GM23338 (cell line): ENCODE data around the gene FBXL20. TPM values are rescaled to one million over a fixed set of nuclear protein-coding genes. Genes with fewer than 3 reads are reported as not detected.

Source experiments
- ATAC-seq: fragments of 200-7000 bp; cut with Tn5 transposase; 3 replicates; pipeline ENCODE4 v1.9.1; 2020
- DNase-seq: peaks from one replicate; pipeline ENCODE4 v3.0.0-alpha.2; 2015; ENCODE audit warnings: low spot score
- H2AFZ ChIP-seq: fragments of 200-600 bp; sonication (generic); 2 replicates; pipeline ENCODE4 v1.8.0; 2016; ENCODE audit warnings: antibody characterized with exemption, mild to moderate bottlenecking, moderate library complexity
- H3F3A ChIP-seq: fragments of 200-600 bp; sonication (generic); replicated peaks from 2 replicates; pipeline ENCODE4 v1.8.0; 2017; ENCODE audit warnings: antibody characterized with exemption, mixed run types, low read depth
- H3K27ac ChIP-seq: fragments of 200-600 bp; sonication (generic); 2 replicates; pipeline ENCODE4 v1.6.1; 2016; ENCODE audit warnings: low read depth
- H3K27me3 ChIP-seq: fragments of 200-600 bp; sonication (generic); 2 replicates; pipeline ENCODE4 v1.8.0; 2016; ENCODE audit warnings: mild to moderate bottlenecking, mixed run types, moderate library complexity; ENCODE audit not compliant: insufficient read depth
- H3K36me3 ChIP-seq: fragments of 200-600 bp; sonication (generic); 2 replicates; pipeline ENCODE4 v1.8.0; 2016; ENCODE audit warnings: mild to moderate bottlenecking; ENCODE audit not compliant: insufficient read depth
- H3K4me1 ChIP-seq: fragments of 200-600 bp; sonication (generic); 2 replicates; pipeline ENCODE4 v1.8.0; 2016; ENCODE audit warnings: mild to moderate bottlenecking, moderate library complexity; ENCODE audit not compliant: insufficient read depth
- H3K4me2 ChIP-seq: fragments of 200-600 bp; sonication (generic); 2 replicates; pipeline ENCODE4 v1.7.1; 2017; ENCODE audit warnings: mixed run types
- H3K4me3 ChIP-seq: fragments of 200-600 bp; sonication (generic); 2 replicates; pipeline ENCODE4 v1.6.1; 2016; ENCODE audit warnings: mixed run types
- H3K79me2 ChIP-seq: fragments of 200-600 bp; sonication (generic); replicated peaks from 2 replicates; pipeline ENCODE4 v1.8.0; 2017; ENCODE audit warnings: mild to moderate bottlenecking; ENCODE audit not compliant: insufficient read depth
- H3K9me2 ChIP-seq: fragments of 200-600 bp; sonication (generic); 2 replicates; pipeline ENCODE4 v1.8.0; 2017; ENCODE audit not compliant: insufficient read depth
- H4K20me1 ChIP-seq: fragments of 200-600 bp; sonication (generic); replicated peaks from 2 replicates; pipeline ENCODE4 v1.8.0; 2017; ENCODE audit warnings: mild to moderate bottlenecking; ENCODE audit not compliant: insufficient read depth
- H3K27ac Mint-ChIP-seq: 2 replicates; pipeline ENCODE4 v1.8.0; 2020; ENCODE audit warnings: inconsistent platforms, mild to moderate bottlenecking, moderate library complexity, mixed read lengths
- H3K27me3 Mint-ChIP-seq: 3 replicates; pipeline ENCODE4 v1.8.0; 2022; ENCODE audit warnings: low read depth, mild to moderate bottlenecking, moderate library complexity, mixed read lengths, inconsistent platforms; ENCODE audit not compliant: insufficient read depth, poor library complexity
- H3K36me3 Mint-ChIP-seq: 3 replicates; pipeline ENCODE4 v1.8.0; 2021; ENCODE audit warnings: low read depth, mild to moderate bottlenecking, inconsistent platforms, moderate library complexity, mixed read lengths
- H3K4me1 Mint-ChIP-seq: 3 replicates; pipeline ENCODE4 v1.8.0; 2020; ENCODE audit warnings: mild to moderate bottlenecking, inconsistent platforms, mixed read lengths
- H3K4me3 Mint-ChIP-seq: 3 replicates; pipeline ENCODE4 v1.8.0; 2021; ENCODE audit warnings: moderate library complexity, mild to moderate bottlenecking, inconsistent platforms, mixed read lengths
- H3K9me3 Mint-ChIP-seq: 3 replicates; pipeline ENCODE4 v1.8.0; 2020; ENCODE audit warnings: moderate library complexity, mild to moderate bottlenecking, inconsistent platforms, mixed read lengths
- CREB1 ChIP-seq: fragments of 250-450 bp; sonication (Bioruptor Pico); IDR thresholded peaks from 2 replicates; pipeline ENCODE4 v1.5.0; 2020; ENCODE audit warnings: low read depth, mild to moderate bottlenecking, moderate library complexity
- EZH2 ChIP-seq: fragments of 200-600 bp; sonication (generic); IDR thresholded peaks from one replicate; pipeline ENCODE4 v1.8.0; 2017; ENCODE audit warnings: antibody characterized with exemption, mild to moderate bottlenecking, low read depth; ENCODE audit not compliant: unreplicated experiment
- EZH2phosphoT487 ChIP-seq: fragments of 200-600 bp; sonication (generic); IDR thresholded peaks from one replicate; pipeline ENCODE4 v1.8.1; 2018; ENCODE audit warnings: antibody characterized with exemption; ENCODE audit not compliant: unreplicated experiment
- POLR2AphosphoS5 ChIP-seq: IDR thresholded peaks from 2 replicates; pipeline ENCODE4 v1.6.1; 2016; ENCODE audit warnings: antibody characterized with exemption, low read depth
- STAT1 ChIP-seq: IDR thresholded peaks from one replicate; pipeline ENCODE4 v1.6.1; 2016; ENCODE audit warnings: antibody characterized with exemption; ENCODE audit not compliant: unreplicated experiment
- ZNF114 ChIP-seq: fragments of 250-450 bp; sonication (Bioruptor Pico); IDR thresholded peaks from 2 replicates; pipeline ENCODE4 v1.5.0; 2020; ENCODE audit warnings: mild to moderate bottlenecking, moderate library complexity
- ZNF331 ChIP-seq: fragments of 250-450 bp; sonication (Bioruptor Pico); IDR thresholded peaks from 2 replicates; pipeline ENCODE4 v1.5.0; 2020; ENCODE audit warnings: low read depth, mild to moderate bottlenecking, moderate library complexity
- polyA plus RNA-seq: library from polyadenylated mRNA; unstranded; fragments of >200 nt; fragmentation: Nextera tagmentation; extraction: Ambion mirVana; gene quantifications from 2 replicates; pipeline ENCODE4 v1.2.1, GENCODE V29; 2016
- total RNA-seq: library from RNA; depleted of rRNA; stranded (reverse); fragments of >200 nt; shearing (Covaris generic); gene quantifications from 2 replicates; pipeline ENCODE4 v1.2.3, GENCODE V29; 2014
- TF ChIP-seq, protein P1 (sequence below): IDR thresholded peaks from one replicate; pipeline ENCODE4 v1.6.1; 2018; ENCODE audit warnings: antibody characterized with exemption; ENCODE audit not compliant: unreplicated experiment
- TF ChIP-seq, protein P2 (sequence below), 2 experiments: fragments of 200-600 bp in 1 of 2; sonication (generic) in 1 of 2; conservative IDR thresholded peaks; 2 replicates each; pipeline versions ENCODE4 v1.5.1 to v1.6.1; 2016 to 2017; ENCODE audit warnings: antibody characterized with exemption in 2 of 2, low read depth in 2 of 2, mild to moderate bottlenecking in 2 of 2, moderate library complexity in 1 of 2

FBXL20 gene
- total and polyA plus RNA-seq, 2 experiments from 2014 or later: 2.9 to 6.9 TPM

DNA sequence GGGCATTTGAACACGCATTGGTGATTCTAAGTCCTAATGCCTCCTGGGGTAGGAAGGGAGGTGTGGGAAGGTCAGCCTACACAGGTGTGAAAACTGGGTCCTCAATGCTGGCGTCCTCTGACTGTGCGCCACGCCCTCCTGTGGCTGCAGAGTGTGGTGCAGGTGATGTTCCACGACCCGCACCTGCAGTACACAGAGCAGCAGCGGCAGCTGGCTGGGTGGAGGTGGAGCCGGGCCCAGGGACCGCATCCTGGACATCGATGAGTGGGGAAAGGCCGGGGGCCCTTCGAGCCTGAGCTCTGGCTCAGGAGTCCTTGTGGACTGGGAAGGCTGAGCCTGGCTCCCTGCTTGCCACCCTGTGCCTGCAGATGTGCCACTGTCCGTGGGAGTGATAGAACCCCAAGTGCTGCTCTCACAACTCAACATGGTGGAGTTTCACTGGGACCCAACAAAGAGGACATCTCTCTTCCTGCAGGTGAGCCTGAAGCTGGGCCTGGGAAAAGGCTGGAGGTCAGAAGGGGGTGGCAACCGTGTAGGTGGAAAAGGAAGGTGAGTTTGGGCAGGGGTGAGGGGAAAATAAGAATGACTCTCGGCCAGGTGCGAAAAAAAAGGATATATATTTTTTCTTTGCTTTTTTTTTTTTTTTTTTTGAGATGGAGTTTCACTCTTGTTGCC, 161.6 kb downstream of the FBXL20 start:
- Histone ChIP-seq H3K79me2 (no peaks in the 10 kb centered on the region), H3F3A (peaks cover 9% of the 10 kb centered on the region; the same call in 1 of the 2 replicates), H3K4me2 (peak overlapping the region; percentile 74; the same call in 1 of the 2 replicates), H3K27ac (no peak overlapping the region), H3K9me2 (no peaks in the 10 kb centered on the region), H3K36me3 (no peaks in the 10 kb centered on the region), H3K4me1 (no peaks in the 10 kb centered on the region; the same call in 1 of the 2 replicates), H3K4me3 (peak overlapping the region; percentile 39; the same call in 1 of the 2 replicates), H3K27me3 (no peaks in the 10 kb centered on the region), H4K20me1 (no peaks in the 10 kb centered on the region), H2AFZ (peak overlapping the region; percentile 99)
- Mint-ChIP-seq H3K4me3 (peak overlapping the region; percentile 33; the same call in 1 of the 3 replicates), H3K4me1 (peaks cover 20% of the 10 kb centered on the region; the same call in 2 of the 3 replicates), H3K9me3 (no peaks in the 10 kb centered on the region), H3K27ac (no peak overlapping the region), H3K27me3 (peaks cover 13% of the 10 kb centered on the region), H3K36me3 (no peaks in the 10 kb centered on the region)
- ATAC-seq (peak; percentile 76), DNase-seq (peak; percentile 92)
- TF ChIP-seq, protein P1, sequence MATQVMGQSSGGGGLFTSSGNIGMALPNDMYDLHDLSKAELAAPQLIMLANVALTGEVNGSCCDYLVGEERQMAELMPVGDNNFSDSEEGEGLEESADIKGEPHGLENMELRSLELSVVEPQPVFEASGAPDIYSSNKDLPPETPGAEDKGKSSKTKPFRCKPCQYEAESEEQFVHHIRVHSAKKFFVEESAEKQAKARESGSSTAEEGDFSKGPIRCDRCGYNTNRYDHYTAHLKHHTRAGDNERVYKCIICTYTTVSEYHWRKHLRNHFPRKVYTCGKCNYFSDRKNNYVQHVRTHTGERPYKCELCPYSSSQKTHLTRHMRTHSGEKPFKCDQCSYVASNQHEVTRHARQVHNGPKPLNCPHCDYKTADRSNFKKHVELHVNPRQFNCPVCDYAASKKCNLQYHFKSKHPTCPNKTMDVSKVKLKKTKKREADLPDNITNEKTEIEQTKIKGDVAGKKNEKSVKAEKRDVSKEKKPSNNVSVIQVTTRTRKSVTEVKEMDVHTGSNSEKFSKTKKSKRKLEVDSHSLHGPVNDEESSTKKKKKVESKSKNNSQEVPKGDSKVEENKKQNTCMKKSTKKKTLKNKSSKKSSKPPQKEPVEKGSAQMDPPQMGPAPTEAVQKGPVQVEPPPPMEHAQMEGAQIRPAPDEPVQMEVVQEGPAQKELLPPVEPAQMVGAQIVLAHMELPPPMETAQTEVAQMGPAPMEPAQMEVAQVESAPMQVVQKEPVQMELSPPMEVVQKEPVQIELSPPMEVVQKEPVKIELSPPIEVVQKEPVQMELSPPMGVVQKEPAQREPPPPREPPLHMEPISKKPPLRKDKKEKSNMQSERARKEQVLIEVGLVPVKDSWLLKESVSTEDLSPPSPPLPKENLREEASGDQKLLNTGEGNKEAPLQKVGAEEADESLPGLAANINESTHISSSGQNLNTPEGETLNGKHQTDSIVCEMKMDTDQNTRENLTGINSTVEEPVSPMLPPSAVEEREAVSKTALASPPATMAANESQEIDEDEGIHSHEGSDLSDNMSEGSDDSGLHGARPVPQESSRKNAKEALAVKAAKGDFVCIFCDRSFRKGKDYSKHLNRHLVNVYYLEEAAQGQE: no peak
- TF ChIP-seq, protein P2, sequence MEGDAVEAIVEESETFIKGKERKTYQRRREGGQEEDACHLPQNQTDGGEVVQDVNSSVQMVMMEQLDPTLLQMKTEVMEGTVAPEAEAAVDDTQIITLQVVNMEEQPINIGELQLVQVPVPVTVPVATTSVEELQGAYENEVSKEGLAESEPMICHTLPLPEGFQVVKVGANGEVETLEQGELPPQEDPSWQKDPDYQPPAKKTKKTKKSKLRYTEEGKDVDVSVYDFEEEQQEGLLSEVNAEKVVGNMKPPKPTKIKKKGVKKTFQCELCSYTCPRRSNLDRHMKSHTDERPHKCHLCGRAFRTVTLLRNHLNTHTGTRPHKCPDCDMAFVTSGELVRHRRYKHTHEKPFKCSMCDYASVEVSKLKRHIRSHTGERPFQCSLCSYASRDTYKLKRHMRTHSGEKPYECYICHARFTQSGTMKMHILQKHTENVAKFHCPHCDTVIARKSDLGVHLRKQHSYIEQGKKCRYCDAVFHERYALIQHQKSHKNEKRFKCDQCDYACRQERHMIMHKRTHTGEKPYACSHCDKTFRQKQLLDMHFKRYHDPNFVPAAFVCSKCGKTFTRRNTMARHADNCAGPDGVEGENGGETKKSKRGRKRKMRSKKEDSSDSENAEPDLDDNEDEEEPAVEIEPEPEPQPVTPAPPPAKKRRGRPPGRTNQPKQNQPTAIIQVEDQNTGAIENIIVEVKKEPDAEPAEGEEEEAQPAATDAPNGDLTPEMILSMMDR (conservative IDR thresholded peaks at IDR 0.05; ENCODE audit: low read depth in 2 of 2): peak; percentile 73 to 97

DNA sequence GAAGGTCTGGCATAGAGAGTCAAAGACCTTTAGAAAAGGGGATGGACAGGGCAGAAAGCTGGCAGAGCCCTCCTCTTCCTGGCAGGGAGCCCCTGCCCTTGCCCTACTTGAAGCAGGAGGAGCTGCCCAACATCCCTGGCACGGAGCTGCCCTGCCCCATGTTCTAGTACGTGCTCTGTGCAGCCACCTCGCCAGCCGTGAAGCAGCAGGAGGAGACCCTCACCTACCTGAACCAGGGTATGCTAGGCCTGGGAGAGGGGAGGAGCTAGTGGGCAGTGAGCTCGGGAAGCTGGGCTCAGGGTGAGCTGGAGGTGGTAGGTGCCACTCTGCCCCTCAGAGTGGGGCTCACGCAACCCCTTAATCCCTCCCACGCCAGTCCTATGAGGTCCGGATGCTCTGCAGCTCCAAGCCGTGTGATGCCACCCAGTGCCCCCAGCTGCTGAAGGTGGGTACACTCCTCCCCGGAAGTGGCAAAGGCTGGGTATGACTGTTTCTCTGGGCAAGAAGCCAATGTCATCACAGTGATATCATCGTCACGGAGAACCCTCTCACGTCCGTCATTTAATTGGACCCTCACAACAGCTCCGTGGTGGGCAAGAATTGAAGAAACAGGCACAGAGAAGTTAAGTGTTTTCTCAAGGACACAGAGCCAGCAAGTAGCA, 163.0 kb downstream of the FBXL20 start:
- H3K4me1 Mint-ChIP-seq: peaks cover 8% of the 10 kb centered on the region; the same call in 2 of the 3 replicates
- no peaks in the 10 kb centered on the region for H3K9me3 Mint-ChIP-seq
- Histone ChIP-seq H3K27me3 (no peaks in the 10 kb centered on the region), H3K36me3 (no peaks in the 10 kb centered on the region), H4K20me1 (no peaks in the 10 kb centered on the region), H3K79me2 (no peaks in the 10 kb centered on the region), H3K4me2 (no peak overlapping the region), H3K27ac (no peak overlapping the region), H3K4me3 (no peak overlapping the region), H3F3A (0 out of 2 replicates have a peak, but pooled peaks cover 6% of the 10 kb centered on the region), H2AFZ (no peak overlapping the region), H3K9me2 (no peaks in the 10 kb centered on the region), H3K4me1 (no peaks in the 10 kb centered on the region)
- no peak overlapping the region for H3K27ac Mint-ChIP-seq
- no peak for DNase-seq
- H3K36me3 Mint-ChIP-seq: no peaks in the 10 kb centered on the region
- no peak for ATAC-seq
- H3K4me3 Mint-ChIP-seq: no peak overlapping the region
- peaks cover 10% of the 10 kb centered on the region for H3K27me3 Mint-ChIP-seq
- TF ChIP-seq CREB1 (CRISPR knock-in tag) (no peak), STAT1 (no peak), POLR2AphosphoS5 (no peak), ZNF331 (CRISPR knock-in tag) (no peak), EZH2 (no peak), EZH2phosphoT487 (no peak), ZNF114 (CRISPR knock-in tag) (no peak)
- TF ChIP-seq, protein P1: no peak
